ENCODE data around the gene FOXK1. TPM values are rescaled to one million over a fixed set of nuclear protein-coding genes. Genes with fewer than 3 reads are reported as not detected.
A peak's percentile ranks its signal among the peaks of the same experiment; 100 is the strongest.

The FOXK1 gene
- total and polyA plus RNA-seq, 9 of the 15 experiments (the other 6 are each of a cell fraction or from before 2014, with no cell fraction given): 0.32 to 45.5 (median 8.1) TPM

- Histone ChIP-seq H4K20me1 (replicated peaks; ENCODE audit: control insufficient read depth, insufficient read depth, low read length) (no peaks in the 10 kb centered on the region), H2AFZ (ENCODE audit: low read depth, low read length) (peak overlapping the region; percentile 72), H3K4me1 (replicated peaks in 1 of 2; ENCODE audit: control insufficient read depth in 2 of 2, insufficient read depth in 2 of 2, low read length in 2 of 2) (peaks cover 9 to 29% of the 10 kb centered on the region in 2 experiments; a peak in 4 of 5 replicates), H3K9ac (ENCODE audit: insufficient read depth in 1 of 2, low read depth in 2 of 2, low read length in 2 of 2) (peak overlapping the region; percentile 17 to 81; a peak in 2 of 4 replicates), H3K4me2 (ENCODE audit: insufficient read depth, low read length) (peak overlapping the region; percentile 30; the same call in 1 of the 2 replicates), H3K27me3 (ENCODE audit: control insufficient read depth in 2 of 2, insufficient read depth in 2 of 2, low read length in 2 of 2) (no peaks in the 10 kb centered on the region), H3K27ac (ENCODE audit: extremely low read depth, low read depth, low read length) (no peak overlapping the region), H3K9me1 (ENCODE audit: control insufficient read depth, insufficient read depth, low read length) (no peaks in the 10 kb centered on the region), H3K9me3 (replicated peaks; ENCODE audit: control insufficient read depth, insufficient read depth, low read depth, low read length) (no peaks in the 10 kb centered on the region), H3K36me3 (ENCODE audit: control insufficient read depth, insufficient read depth, low read length) (no peaks in the 10 kb centered on the region), H3K4me3 (no peak overlapping the region), H3K79me2 (ENCODE audit: control insufficient read depth, insufficient read depth, low read length) (peaks cover 8% of the 10 kb centered on the region)
- WGBS (ENCODE audit: insufficient coverage, low coverage, missing lambda C conversion rate): 30% methylated on average over 17 of the region's 17 CpGs
- ChIA-PET CTCF (ENCODE audit: low intra/inter-chr PET ratio) (no interaction called here), POLR2A (interaction anchor here (0.5 to 0.7 kb wide), 2 partner anchors 165 to 1946 kb away, joined by 3 to 4 read pairs; no protein-coding TSS in a partner anchor)
- FAIRE-seq: no peak
- no peak for ATAC-seq
- intact Hi-C loops (cut with micrococcal nuclease): no loop called here
- no TSS peak for BruUV-seq (replicated peaks)
- no peak for DNase-seq (ENCODE audit: extremely low read depth in 1 of 4, low spot score in 3 of 4)
- in situ Hi-C loops (cut with MboI): no loop called here
- TF ChIP-seq NR3C1 (CRISPR knock-in tag; IDR thresholded peaks at IDR 0.05) (no peak), BHLHE40 (IDR thresholded peaks at IDR 0.05; ENCODE audit: low read length) (0 out of 2 replicates have a peak, but pooled peaks have one; percentile 4), NR2C2 (CRISPR knock-in tag; IDR thresholded peaks at IDR 0.05) (no peak), NR2C2 (tag; IDR thresholded peaks at IDR 0.05) (peak; percentile 59), SMARCA5 (IDR thresholded peaks at IDR 0.05) (no peak), GTF2E2 (tag; IDR thresholded peaks at IDR 0.05) (no peak), ZBTB12 (CRISPR knock-in tag; IDR thresholded peaks at IDR 0.05) (no peak), ZNF512 (tag; IDR thresholded peaks at IDR 0.05) (no peak), ZBTB40 (IDR thresholded peaks at IDR 0.05) (no peak), ZBTB40 (CRISPR knock-in tag; IDR thresholded peaks at IDR 0.05) (no peak)
These were observed 43.1 kb upstream of the FOXK1 start for GRCh38 chr7:4638781-4639575.

All from K562 (cell line).